HuH-7.5 (cell line): ENCODE data around the gene GABARAPL1.
A peak's percentile ranks its signal among the peaks of the same experiment; 100 is the strongest.
"Not testable (repeated sequence)": the region's sequence is repeated elsewhere in the genome, so short reads cannot be mapped to it uniquely, and the experiment has no call there.

ENCODE experiments used
- DNase-seq: peaks from one replicate; pipeline ENCODE4 v3.0.0; 2011; ENCODE audit warnings: low spot score

The GABARAPL1 gene

DNA sequence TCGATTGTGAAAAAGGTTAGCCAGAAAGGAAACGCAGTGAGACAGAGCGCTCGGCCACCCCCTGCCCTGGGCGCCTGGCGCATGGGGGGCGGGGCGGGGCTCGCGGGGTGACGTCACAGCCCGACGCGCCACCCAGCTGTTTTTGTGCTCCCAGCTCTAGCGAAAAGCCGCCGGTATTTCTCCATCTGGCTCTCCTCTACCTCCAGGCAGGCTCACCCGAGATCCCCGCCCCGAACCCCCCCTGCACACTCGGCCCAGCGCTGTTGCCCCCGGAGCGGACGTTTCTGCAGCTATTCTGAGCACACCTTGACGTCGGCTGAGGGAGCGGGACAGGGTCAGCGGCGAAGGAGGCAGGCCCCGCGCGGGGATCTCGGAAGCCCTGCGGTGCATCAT lies at the start of gene GABARAPL1:
Gene GABARAPL1, plus strand, starts transcription at position 139 of the 393 bp plus-strand sequence. Its CDS starts 253 bp downstream, at position 392.
- peak; percentile 66 for DNase-seq

GRCh38 chr12:10163084-10163483 lies 49.6 kb upstream of the GABARAPL1 start:
- DNase-seq = no peak

DNA sequence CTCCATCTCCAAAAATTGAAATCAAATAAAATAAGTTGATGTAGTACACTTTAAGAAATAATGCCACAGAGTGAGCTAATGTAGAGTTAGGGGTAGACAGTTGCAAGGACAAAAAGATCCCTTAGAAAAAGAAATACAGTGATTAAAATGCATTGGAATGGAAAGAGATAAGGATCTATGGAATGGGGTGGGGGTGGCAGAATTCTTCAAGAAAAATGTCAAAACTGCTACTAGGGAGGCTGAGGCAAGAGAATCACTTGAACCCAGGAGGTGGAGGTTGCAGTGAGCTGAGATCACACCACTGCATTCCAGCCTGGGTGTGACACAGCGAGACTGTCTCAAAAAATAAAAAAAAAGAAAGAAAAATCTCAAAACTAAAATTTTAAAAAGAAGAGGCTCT lies 47.3 kb upstream of the GABARAPL1 start:
- no peak for DNase-seq

DNA sequence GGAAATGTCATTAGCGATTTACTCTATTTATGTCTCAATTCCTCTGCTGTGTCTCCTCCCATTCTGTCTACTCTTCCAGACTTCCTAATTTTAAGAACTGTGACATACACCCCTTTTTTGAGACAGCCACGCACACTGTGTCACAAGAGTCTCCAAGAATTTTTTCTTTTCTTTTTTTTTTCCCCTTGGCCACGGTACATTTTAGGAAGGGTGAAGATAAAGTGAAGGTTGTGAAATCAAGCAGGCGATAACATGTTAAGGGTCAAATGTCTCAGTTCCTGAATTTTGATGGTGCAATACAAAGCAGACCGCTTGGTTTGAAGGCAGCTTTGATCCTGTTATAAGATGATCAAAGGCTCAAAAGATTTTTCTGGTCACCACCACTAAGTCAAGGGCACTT lies 45.1 kb upstream of the GABARAPL1 start:
- no peak for DNase-seq

- no peak for DNase-seq
Observed at GRCh38 chr12:10169104-10169503, 43.6 kb upstream of the GABARAPL1 start.

DNA sequence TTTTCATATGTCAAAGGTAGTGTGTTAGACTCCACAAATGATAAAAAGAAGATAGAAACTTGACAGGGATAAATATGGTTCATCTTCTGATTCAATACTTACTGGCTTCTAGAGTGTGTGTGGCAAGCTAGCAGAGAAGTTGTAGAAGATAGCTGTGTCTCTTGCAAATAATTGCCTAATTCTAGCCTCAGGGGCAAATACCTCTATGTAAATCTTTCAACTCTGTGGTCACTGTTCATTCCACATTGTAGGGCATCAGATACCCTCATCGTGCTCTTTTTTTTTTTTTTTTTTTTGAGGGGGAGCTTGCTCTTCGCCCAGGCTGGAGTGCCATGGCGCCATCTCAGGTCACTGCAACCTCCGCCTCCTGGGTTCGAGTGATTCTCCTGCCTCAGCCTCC lies 42.5 kb upstream of the GABARAPL1 start:
- no peak for DNase-seq

GRCh38 chr12:10171973-10172728 lies 40.5 kb upstream of the GABARAPL1 start, which contains the start of gene OLR1:
Gene OLR1 (minus strand): TSS chr12:10172132. CDS start chr12:10172077, 55 bp downstream.
- no peak for DNase-seq

- DNase-seq = no peak
Observed at GRCh38 chr12:10174986-10175614, 37.6 kb upstream of the GABARAPL1 start.

DNA sequence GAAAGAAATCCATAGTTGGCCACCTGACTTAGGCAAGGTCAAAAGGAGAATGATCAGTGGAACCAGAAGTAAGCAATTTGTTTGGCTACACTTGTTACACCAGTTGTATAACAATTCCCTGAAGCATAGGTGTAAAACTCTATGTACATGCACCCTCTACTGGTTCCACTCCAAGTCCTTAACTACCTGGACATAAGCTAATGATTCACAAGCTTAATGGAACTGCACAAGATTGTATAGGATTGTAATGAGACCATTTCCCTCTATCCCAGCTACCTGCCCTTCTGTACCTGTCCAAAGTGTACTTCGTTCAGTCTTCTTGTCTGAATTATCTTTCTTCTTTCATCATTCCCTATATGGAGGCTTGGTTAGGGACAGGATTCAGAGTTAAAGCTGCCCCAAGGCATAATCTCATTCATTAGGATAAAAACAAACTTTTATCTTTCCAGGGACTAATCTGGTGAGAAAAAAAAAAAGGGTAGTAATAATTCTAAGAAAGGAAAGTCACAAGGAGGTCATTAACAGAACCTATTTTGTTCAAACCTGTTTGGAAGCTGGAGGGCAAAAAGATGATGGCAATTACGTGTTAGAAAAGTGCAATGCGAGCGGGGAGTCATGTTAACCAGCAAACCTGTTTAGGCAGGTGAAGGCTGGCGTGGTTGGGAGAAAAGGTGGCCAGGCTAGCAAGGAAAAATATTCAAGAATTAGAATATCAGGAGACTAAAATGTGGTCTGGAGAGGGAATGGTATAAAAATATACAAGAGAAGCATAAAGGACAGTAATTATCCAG lies 36.6 kb upstream of the GABARAPL1 start:
- no peak for DNase-seq

- no peak for DNase-seq
Observed at GRCh38 chr12:10178821-10179220, 33.9 kb upstream of the GABARAPL1 start, which contains the start of gene TMEM52B. Gene TMEM52B (plus strand): TSS chr12:10179032. CDS start chr12:10179575, 543 bp downstream.

GRCh38 chr12:10179776-10180181 lies 32.9 kb upstream of the GABARAPL1 start:
- DNase-seq = no peak

- DNase-seq = no peak
Observed at GRCh38 chr12:10182354-10183049, 30.2 kb upstream of the GABARAPL1 start.

DNA sequence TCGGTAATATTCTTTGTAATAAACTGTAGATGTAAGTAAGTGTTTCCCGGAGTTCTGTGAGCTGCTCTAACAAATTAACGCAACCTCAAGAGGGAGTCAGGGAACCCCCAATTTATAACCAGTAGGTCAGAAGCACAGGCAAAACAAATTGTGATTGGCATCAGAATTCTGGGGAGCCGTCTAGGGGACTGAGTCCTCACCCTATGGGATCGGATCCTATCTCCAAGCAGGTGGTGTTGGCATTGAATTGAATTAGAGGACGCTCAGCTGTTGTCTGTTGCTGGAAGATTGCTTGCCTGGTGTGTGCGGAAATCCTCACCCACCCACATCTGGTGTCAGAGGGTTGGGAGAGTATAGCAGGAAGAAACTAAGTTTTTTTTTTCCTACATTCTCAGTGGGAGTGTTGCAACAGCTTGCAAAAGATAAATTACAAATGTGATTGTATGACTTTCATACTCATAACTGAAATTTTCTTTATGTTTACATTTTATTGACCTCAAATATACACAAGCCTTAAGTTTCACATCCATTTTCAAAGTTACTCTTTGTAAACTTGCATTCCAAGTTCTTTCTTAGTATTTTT lies 28.3 kb upstream of the GABARAPL1 start:
- no peak for DNase-seq

DNA sequence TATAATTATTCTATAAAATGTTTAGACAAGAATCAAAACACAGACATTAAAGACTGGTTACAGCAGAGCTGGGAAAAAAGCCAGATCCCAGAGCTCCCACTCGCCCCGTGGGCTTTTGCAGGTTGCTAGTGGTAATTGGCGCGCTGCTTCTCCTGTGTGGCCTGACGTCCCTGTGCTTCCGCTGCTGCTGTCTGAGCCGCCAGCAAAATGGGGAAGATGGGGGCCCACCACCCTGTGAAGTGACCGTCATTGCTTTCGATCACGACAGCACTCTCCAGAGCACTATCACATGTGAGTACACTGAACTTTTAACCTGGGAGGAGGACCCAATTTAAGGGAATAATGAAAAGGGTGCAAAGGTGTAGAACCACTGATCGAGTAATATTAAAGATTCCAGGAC lies 26.4 kb upstream of the GABARAPL1 start:
- no peak for DNase-seq

GRCh38 chr12:10186958-10187357 lies 25.7 kb upstream of the GABARAPL1 start:
- not testable (repeated sequence) for DNase-seq

- no peak for DNase-seq
Observed at GRCh38 chr12:10189653-10190052, 23.0 kb upstream of the GABARAPL1 start.

DNA sequence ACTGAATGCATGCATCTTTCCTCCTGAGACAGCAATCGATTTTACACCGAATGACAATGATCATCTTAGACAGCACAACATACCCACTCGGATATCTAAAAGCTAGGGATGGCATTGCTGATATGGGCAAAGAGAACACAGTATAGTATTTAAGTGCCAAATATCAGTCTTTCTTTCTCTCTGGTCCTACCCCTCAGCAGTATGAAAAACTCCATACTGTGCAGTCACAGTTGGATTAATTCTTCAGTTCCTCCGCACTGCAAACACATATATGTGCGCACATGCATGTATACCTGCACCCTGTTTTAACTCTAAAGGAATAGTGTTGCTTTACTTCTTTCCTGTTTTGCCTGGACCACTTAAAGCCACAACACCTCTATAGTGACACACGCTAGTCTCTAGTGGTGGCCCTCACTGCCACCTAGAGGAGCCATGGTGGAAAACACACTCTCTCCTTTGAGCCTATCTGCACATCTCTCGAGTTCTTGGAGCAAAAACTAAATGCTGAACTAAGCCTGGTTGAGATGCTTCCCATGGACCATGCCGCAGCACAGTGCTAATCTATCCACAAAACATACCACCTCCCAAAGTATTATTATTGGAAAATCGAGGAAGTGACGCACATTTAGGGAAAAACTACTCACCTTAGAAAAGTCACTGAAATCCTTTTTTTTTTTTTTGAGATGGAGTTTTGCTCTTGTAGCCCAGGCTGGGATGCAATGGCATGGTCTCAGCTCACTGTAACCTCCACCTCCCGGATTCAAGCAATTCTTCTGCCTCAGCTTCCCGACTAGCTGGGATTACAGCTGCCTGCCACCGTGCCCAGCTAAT lies 21.9 kb upstream of the GABARAPL1 start:
- DNase-seq = peak; percentile 59

DNA sequence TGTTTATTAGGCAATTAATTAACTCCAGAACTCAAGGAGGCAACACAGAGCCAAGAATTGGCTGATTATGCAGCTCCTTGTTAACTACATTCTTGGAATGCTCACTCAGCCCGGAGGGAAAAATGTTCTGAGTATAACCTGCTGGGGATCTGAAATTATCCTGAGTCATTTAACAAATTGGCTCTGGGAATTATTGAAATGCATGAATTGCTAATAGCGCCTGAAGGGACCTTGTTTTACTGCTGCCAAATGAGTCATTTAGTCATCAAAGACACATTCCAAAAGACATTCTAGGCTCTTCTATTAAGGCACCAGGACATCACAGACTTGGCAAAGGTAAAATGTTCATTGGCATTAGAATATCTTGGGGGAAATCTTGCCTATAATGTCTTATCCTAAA lies 20.8 kb upstream of the GABARAPL1 start:
- no peak for DNase-seq

- no peak for DNase-seq
Observed at GRCh38 chr12:10194160-10194670, 18.5 kb upstream of the GABARAPL1 start.

GRCh38 chr12:10196210-10196609 lies 16.5 kb upstream of the GABARAPL1 start:
- DNase-seq = no peak
